Pancreas (tissue), 10 donors: ENCODE measurements around the gene FARP2. TPM values are rescaled to one million over a fixed set of nuclear protein-coding genes. Genes with fewer than 3 reads are reported as not detected.

Experiments used
- ATAC-seq, 4 donors: fragments of 200-7000 bp; cut with Tn5 transposase; one replicate each; pipeline versions ENCODE4 v1.8.0 to v1.9.1; 2020; ENCODE audit warnings: mild to moderate bottlenecking in 4 of 4, moderate library complexity in 4 of 4
- DNase-seq, 6 donors: peaks; one replicate each; pipeline ENCODE4 v3.0.0-alpha.2; 2020
- FAIRE-seq: peaks from 2 replicates; lab custom pipeline; 2012; peaks lifted over from hg19 to GRCh38; lab: Jason Lieb, UNC
- H3K27ac ChIP-seq, 4 donors: fragments of 200-600 bp; sonication (generic); 1 replicate in 3 of 4; 2 replicates in 1 of 4; pipeline versions ENCODE4 v1.5.0 to v1.8.0; 2020
- H3K27me3 ChIP-seq, 4 donors: fragments of 200-600 bp; one replicate each; pipeline ENCODE4 v1.8.0; 2021
- H3K36me3 ChIP-seq, 3 donors: fragments of 200-600 bp; sonication (generic) in 1 of 3; one replicate each; pipeline versions ENCODE4 v1.5.0 to v1.8.0; 2020 to 2021
- H3K4me1 ChIP-seq, 3 donors: fragments of 200-600 bp; one replicate each; pipeline ENCODE4 v1.8.0; 2021
- H3K4me3 ChIP-seq, 4 donors: fragments of 200-600 bp; sonication (generic) in 2 of 4; one replicate each; pipeline versions ENCODE4 v1.5.0 to v1.8.0; 2020 to 2021
- H3K9me3 ChIP-seq, 4 donors: fragments of 200-600 bp; one replicate each; pipeline ENCODE4 v1.8.0; 2021
- CTCF ChIP-seq, 4 donors: fragments of 200-600 bp; sonication (generic) in 3 of 4; IDR thresholded peaks; one replicate each; pipeline versions ENCODE4 v1.5.0 to v1.8.0; 2021; ENCODE audit warnings: antibody characterized with exemption in 4 of 4
- WGBS, 2 donors: extraction: QIAGEN DNeasy Blood & Tissue Kit; methylation state at CpG; one replicate each; pipeline ENCODE4 v1.1.7; 2013; 5-methylcytosine and 5-hydroxymethylcytosine counted together
- intact Hi-C, 3 donors: fragments of 100-400 bp; cut with DNase I; formaldehyde crosslinking; loops; one replicate each; pipeline versions ENCODE4 v1.11.1 to v1.14.2; 2022
- polyA plus RNA-seq, 2 donors: library from polyadenylated mRNA; stranded (reverse); fragments of 200-250 nt; gene quantifications; one replicate each; pipeline ENCODE4 v1.2.3, GENCODE V29; 2013
- total RNA-seq, 6 donors: library from RNA; stranded (reverse); fragmentation: NEBNext Ultra II Directional in 4 of 6; extraction: Animal tissue kit (Norgen Biotek cat#: 25700) in 4 of 6; gene quantifications; one replicate each; pipeline versions ENCODE4 v1.2.1 to v1.2.4, GENCODE V29; 2021 to 2023
- donor health status: healthy with polysubstance abuse.
- donor health status: DM: no; HTN: no; CAD: no; lungs with moderate emphysema.
- donor health status: DM: no; HTN: no; CAD: no.
- donor health status: control.
- donor health status: control.
- donor health status: Bipolar disorder and iron deficiency.
- donor health status: DM: yes; HTN: yes; CAD: no.
- donor health status: DM: no; HTN: no; CAD: no.
- donor health status: DM: no; HTN: no; CAD: no.
- donor health status: DM: yes; HTN: yes; CAD: no.

FARP2 gene
- total and polyA plus RNA-seq, 8 donors = 16.9 to 44.9 (median 25.8) TPM

- TF ChIP-seq CTCF (IDR thresholded peaks at IDR 0.05) = no peak
- DNase-seq = no peak
- no peaks in the 10 kb centered on the region for H3K9me3 ChIP-seq
- H3K27me3 ChIP-seq = no peaks in the 10 kb centered on the region
- no peak for ATAC-seq
- H3K36me3 ChIP-seq = peaks cover 0 to 11% (median 10%) of the 10 kb centered on the region in 3 donors
- WGBS, 2 donors = 95 to 100% methylated on average over 1 of the region's 1 CpG
- H3K4me1 ChIP-seq = no peaks in the 10 kb centered on the region
- no peak overlapping the region for H3K27ac ChIP-seq
- no peak for FAIRE-seq
- H3K4me3 ChIP-seq = no peak overlapping the region
- intact Hi-C loops = no loop called here
Observed at GRCh38 chr2:241481687-241482086, 125.6 kb downstream of the FARP2 start.

- Histone ChIP-seq H3K36me3 (peaks cover 0 to 10% (median 9%) of the 10 kb centered on the region in 3 donors), H3K4me3 (no peak overlapping the region), H3K9me3 (no peaks in the 10 kb centered on the region), H3K27me3 (no peaks in the 10 kb centered on the region), H3K27ac (no peak overlapping the region), H3K4me1 (no peaks in the 10 kb centered on the region)
- intact Hi-C loops = no loop called here
- ATAC-seq (no peak), FAIRE-seq (no peak), DNase-seq (no peak)
- TF ChIP-seq CTCF (IDR thresholded peaks at IDR 0.05) = no peak
- WGBS, 2 donors = 85 to 86% methylated on average over 20 of the region's 20 CpGs
Observed at GRCh38 chr2:241482126-241482955, 126.3 kb downstream of the FARP2 start.

GRCh38 chr2:241483305-241483704 is 127.2 kb downstream of the FARP2 start:
- DNase-seq (no peak), FAIRE-seq (no peak), ATAC-seq (no peak)
- TF ChIP-seq CTCF (IDR thresholded peaks at IDR 0.05) = no peak
- Histone ChIP-seq H3K4me3 (no peak overlapping the region), H3K9me3 (no peaks in the 10 kb centered on the region), H3K27me3 (no peaks in the 10 kb centered on the region), H3K4me1 (no peaks in the 10 kb centered on the region), H3K36me3 (peaks cover 0 to 10% (median 4%) of the 10 kb centered on the region in 3 donors), H3K27ac (no peak overlapping the region)
- WGBS, 2 donors = 92 to 97% methylated on average over 9 of the region's 9 CpGs
- intact Hi-C loops = no loop called here

GRCh38 chr2:241485172-241485911 is 129.3 kb downstream of the FARP2 start:
- WGBS, 2 donors = 92 to 100% methylated on average over 1 of the region's 1 CpG

More at GRCh38 chr2:241485172-241485911, 129.3 kb downstream of the FARP2 start:
- no peak for ATAC-seq
- no peak overlapping the region for H3K4me3 ChIP-seq
- no peak for FAIRE-seq
- intact Hi-C loops = no loop called here
- H3K9me3 ChIP-seq = no peaks in the 10 kb centered on the region
- no peaks in the 10 kb centered on the region for H3K27me3 ChIP-seq
- TF ChIP-seq CTCF (IDR thresholded peaks at IDR 0.05) = no peak
- DNase-seq = no peak
- peaks cover 0 to 4% (median 0%) of the 10 kb centered on the region in 3 donors for H3K36me3 ChIP-seq
- no peaks in the 10 kb centered on the region for H3K4me1 ChIP-seq
- H3K27ac ChIP-seq = no peak overlapping the region
